CD4-positive, alpha-beta T cell treated with Interleukin-12 subunit alpha and Interleukin-12 subunit beta, for 1 hour (primary cell): ENCODE results near the gene NPAS2.

Experiments used
- DNase-seq: peaks from one replicate; pipeline ENCODE4 v3.0.0-alpha.2; 2020

Gene NPAS2

DNA sequence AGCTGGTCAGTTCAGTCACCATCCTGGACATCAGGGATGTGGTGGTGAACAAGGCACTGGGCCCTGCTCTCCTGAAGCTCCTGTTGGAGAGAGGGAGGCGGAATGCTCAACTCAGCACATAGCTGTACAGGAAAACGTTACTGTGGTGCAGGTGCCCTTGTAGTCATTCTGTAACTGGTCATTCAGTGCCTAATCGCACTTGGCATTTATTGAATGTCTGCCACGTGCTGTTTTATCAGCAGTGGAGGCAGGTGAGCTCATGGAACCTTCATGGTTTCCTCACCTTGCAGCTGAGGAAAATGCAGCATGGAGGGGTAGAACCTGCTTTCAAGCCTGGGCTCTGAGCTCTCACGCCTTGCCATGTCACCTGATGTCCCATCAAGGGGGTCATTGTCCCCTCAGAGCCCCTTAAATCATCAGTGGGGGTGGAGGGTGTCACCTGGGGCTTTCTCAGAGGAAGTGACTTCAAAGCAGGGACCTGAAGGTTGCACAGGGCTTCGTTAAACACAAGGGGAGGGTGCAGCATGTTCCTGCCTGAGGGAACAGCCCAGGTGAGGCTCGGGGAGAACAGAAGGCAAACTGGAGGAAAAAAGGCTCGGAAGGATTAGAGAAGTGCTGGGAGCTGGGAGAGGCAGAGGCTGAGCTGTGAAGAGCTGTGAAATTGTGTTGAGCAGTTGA, 126.1 kb downstream of the NPAS2 start:
- DNase-seq = no peak

DNA sequence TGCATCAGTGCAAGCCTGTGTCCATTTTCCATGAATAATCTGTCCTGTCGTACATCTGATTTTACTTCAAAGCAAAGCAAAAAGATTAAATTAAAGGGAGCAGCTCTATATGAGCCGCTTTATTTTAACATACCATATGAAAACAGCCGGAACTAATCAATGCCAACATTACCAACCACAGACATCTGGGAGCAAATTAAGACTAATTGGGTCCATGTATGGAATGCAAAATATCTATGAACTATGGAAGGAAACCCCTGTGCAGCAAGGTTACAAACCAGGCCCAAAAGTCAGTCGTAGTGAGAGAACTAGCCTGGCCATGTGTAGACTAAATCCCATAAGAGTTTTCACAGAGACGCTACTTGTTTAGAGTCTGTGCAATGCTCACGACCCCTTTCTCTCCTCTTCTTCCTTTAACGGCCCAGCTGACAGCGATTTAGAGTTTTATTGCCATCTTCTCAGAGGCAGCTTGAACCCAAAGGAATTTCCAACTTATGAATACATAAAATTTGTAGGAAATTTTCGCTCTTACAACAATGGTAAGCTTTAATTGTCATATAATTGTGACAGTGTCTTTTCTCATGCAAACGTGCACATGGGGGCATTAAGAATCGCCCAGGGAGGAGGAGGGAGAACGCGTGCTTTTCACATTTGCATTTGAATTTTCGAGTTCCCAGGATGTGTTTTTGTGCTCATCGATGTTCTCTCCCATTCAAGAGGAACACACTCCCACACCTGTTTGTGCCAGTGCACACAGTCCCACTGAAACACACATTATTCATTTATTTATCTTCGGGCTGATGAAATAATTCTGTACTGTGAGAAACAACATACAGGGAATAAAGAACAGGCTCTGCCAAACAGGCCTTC, 129.2 kb downstream of the NPAS2 start:
- no peak for DNase-seq

DNA sequence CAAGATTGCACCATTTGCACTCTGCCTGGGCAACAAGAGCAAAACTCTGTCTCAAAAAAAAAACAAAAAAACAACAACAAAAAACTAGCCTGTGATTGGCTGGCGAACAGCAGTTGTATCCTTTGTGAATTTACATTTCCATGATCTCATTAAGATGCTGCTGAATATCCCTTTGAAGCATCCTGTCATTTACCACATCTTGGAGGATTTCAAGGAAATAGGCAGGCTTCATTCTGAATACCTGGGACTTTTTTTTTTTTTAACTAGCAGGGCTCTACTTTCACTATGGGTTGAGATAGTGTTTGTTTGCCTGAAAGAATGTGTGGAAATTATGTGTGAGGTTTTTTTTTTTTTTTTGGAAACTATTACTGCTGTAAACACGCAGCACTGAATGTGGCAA, 132.6 kb downstream of the NPAS2 start:
- no peak for DNase-seq

DNA sequence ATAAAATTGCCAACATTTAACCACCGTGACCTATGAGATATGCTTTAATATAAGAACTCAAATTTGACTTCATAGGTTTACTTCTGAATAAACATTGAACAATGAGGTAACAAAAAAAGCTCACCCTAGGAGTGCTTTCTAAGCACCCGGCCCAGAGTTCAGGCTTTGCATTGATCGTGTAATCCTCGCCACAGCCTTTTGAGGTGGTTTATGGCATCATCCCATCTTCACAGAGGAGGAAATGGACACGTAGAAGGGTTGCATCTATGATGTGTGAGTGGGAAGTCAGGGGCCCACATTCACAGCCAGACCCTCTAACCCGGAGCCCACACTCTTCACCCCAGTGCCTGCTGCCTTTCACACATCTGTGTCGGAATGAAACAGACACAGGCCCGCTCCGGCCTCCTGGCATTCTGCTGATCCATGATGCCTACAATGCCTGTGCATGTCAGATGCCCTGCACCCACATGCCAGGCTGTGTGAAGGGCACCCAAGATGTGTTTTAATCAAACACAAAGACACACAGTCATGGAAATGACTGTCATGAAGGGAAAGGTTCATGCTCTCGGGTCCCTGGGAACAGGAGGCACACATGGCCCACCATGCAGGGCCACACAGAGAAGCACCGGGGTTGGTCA, 133.6 kb downstream of the NPAS2 start:
- no peak for DNase-seq

DNA sequence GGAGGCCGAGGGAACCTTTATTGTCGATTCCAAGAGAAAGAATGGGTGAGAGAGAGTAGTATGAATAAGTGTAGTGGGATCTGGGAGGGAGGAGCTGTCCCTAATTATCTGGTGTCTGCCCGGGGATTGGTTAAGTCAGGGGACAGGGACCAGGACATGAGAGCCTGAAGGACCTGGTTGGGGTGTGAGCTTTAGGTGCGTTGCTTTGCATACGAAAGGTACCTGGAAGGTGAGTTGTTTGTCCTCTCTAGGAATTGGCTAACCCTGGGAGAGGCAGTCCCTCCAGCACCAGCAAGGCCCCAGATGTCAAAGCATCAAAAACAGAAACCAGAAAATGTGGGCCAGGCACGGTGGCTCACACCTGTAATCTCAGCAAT, 134.1 kb downstream of the NPAS2 start:
- no peak for DNase-seq

DNA sequence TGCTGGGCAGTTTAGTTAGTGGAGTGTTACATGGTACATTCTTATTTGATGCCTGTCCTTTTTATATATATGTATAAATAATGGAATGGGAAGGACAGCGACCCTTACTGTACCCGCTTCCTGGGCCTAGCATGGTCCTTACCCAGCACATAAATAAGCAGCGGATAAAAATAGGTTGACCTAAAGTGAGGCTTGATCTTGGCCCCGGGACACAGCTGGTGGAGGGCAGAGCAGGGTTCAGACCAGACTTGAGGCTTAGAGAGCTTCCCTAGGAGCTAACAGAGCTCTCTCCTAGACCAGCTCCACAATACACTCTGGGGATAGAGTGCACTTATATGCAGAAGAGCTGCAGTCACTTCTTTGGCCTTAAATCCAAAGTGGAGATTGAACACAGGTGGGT, 135.3 kb downstream of the NPAS2 start:
- DNase-seq = no peak

DNA sequence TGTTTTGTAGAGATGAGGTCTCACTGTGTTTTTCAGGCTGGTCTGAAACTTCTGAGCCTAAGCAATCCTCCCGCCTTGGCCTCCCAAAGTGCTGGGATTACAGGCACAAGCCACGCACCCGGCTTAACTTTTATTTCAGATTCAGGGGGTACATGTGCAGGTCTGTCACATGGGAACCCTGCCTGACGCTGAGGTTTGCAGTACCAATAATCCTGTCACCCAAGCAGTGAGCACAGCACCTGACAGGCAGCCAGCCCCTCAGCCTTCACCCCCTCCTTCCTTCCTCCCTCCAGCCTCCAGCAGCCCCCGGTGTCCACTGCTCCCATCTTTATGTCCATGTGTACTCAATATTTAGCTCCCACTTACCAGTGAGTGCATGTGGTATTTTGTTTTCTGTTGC, 136.1 kb downstream of the NPAS2 start:
- no peak for DNase-seq

DNA sequence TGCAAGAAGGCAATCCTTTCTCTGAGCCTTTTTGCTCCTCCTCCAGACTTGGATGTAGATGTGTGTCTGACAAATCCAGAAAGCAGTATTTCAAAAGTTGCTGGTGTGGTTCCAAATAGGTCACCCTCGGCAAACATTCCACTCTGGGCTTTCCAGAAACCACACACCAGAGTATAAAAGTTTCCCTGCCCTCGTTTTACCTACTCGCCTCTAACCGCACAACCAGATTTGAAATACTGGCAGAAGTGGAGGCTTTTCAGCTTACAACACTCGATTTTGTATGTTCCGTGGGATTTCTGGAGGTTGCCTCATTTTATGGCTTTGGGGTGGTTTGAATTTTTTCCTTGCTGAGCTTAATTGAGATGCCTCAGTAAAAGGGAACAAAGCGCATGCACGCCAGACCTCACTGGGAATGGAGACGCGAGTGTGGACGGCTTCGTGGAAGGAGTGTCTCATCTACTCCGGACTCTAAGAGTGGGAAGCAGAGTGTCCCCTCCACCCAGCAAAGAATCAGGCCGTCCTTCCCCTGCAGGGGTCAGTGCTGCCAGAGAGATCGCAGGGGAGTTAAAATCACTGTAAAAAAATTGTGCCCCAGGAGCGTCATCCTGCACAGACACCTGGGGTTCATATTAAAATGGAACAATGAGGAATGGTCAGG, 138.2 kb downstream of the NPAS2 start:
- no peak for DNase-seq

DNA sequence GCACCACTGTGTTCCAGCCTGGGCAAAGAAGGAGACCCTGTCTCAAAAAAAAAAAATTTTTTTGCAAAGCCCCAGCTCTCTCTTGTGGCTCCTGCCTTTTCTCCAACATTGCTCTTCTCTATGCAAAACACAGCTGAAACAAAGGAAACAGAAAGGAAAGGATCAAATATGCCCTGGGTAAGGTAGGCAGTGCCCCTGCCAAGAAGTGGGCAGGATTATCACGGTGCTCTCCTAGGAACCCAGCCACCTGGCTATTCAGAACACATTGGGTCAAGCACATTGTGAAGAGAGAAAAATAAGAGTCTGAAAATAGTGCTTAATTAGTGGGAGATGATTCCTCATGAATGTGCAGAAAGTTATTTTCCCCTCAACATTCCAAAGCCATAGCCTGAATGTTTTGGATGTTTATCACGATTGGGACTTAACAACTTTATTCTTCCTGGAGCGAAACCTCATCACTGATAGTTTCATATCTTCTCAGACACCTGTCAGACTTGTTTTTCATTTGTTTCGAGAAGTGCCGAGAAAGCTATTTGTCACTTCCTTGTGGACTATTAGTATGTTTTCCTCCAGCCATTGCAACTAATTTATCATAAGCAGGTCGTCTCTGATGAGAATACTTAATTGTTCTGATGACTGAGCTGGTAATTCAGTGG, 139.4 kb downstream of the NPAS2 start:
- DNase-seq = no peak

DNA sequence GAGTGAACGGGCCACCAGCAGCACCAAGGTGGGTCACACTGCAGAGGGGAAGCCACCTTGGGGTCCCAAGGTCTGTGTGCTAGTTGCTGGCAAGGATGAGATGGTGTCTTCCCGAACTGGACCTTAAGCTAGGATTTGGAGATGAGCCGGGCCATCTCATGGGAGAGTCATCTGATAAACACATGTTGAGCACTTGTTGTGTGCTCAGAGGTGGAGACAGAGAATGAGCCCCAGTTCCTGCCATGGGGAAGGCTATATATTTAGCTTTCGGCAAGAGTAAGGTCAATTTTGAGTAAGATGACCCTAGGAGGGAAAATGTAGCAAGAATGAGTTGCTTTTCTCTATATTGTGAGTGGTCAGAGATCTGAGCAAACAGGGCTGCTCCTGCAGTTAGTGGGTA, 140.7 kb downstream of the NPAS2 start:
- DNase-seq = no peak

DNA sequence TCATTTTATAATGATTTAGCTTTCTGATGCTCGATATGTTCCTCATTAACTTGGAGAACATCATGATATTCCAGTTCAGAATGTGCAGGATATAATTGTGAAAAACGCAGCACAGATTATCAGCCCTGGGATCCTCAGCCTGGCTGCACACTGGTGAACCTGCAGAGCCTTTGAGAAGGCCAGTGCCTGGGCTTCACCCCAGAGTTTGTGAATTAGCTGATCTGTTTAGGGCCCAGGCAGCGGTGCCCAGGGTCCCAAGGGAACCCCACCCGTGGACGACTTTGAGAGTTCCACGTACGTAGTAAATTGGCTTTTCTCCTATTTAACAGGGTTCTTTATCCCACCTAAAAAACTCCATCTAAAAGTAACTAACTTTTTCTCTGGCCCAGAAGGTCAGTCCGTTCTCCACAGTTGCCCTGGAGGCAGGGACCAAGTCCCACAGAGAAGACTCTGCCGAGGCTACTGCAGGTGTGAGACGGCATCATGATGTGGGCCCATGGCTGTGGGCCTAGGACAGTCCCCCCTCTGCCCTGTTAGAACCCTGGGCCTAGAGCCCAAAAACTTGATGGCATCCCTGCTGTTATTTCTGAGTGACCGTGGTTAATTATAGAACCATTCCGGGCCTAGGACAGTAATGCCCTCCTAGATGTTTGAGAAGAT, 142.6 kb downstream of the NPAS2 start:
- DNase-seq = no peak

DNA sequence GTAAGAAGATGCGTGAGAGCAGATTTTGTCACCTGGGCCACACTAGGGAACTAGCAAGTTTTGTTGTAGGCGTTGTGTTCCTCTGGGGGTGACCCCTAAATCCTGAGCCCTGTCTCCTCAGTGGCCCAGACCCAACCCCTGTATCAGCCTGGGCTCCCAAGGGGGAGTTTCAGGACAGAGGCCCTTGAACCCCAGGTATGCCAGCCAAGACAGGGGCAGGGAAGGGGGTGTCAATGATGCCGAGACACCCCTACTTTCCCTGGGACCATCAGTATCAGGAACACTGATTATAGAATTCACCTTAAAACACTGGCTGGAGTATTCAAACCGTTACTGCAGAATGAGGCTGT, 143.1 kb downstream of the NPAS2 start:
- no peak for DNase-seq

DNA sequence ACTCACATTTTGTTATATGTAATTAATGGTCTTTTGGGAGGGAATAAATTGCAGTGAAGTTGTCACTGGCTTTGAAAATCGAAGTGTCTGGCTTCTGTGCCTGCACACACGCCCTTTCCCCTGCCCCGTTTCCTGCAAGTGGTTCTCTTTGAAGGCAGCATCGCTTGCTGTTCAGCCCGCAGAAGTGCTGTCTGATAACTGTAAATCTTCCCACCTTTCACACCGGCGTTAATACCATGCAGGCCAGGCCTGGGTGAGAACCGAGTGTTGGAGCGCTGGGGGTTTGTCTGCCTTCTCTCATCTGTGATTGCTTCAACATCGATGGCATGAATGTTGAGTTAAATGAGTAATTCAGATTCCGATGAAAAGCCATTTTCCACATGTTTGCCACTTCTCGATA, 144.3 kb downstream of the NPAS2 start:
- no peak for DNase-seq

DNA sequence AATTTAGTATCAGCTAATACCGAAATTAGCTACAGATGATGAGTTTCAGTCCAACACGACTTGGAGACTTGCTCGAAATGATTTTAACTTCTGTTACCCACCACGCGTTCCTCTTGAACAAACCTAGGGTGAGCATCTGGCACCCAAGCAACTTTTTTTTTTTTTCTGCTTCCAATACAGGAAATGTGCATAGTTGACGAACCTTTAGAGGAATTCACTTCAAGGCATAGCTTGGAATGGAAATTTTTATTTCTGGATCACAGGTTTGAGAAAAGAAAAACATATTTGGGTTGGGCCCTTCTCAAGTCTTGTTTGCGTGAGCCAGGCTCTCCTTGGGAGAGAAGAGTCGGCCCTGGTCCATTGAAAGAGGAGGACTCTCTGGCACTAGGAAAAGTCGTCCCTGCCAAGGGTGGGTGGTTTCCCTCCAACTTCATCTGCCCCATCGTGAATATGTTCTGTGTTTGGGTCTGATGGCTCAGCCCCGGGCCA, 144.8 kb downstream of the NPAS2 start:
- no peak for DNase-seq

DNA sequence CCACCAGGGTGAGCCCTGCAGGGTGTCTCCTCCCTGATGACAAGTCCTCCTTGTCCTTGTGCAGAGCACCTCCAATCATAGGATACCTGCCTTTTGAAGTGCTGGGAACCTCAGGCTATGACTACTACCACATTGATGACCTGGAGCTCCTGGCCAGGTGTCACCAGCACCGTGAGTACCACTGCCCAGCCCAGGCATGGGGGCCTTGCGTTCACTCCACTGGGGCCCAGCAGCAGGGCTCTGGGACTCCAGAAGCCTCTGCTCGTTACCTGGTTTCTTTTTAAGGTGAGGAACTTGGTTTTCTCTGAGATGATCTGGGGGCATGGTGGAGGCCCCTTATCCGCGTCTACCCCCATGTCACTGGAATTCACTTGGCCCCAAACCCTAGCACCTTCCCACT, 145.7 kb downstream of the NPAS2 start:
- no peak for DNase-seq

DNA sequence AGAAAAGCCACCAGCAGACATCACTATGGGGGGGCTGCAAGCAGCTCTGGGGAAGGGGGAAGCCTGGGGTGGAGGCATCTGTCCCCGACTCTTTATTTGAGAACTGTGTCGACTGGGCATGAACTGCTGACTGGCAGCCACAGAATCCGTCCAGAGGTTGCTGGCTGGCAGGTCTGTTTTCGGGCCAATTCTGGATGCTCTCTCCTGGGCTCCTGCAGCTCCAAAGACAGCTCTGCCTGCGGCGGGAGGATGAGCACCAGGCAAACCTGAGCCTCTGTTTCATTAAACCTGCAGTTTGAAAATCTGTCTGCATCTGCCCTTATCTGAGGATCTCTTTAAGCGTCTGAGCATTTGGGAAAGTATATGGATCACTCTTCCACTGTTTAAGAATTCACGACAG, 147.8 kb downstream of the NPAS2 start:
- DNase-seq = no peak

DNA sequence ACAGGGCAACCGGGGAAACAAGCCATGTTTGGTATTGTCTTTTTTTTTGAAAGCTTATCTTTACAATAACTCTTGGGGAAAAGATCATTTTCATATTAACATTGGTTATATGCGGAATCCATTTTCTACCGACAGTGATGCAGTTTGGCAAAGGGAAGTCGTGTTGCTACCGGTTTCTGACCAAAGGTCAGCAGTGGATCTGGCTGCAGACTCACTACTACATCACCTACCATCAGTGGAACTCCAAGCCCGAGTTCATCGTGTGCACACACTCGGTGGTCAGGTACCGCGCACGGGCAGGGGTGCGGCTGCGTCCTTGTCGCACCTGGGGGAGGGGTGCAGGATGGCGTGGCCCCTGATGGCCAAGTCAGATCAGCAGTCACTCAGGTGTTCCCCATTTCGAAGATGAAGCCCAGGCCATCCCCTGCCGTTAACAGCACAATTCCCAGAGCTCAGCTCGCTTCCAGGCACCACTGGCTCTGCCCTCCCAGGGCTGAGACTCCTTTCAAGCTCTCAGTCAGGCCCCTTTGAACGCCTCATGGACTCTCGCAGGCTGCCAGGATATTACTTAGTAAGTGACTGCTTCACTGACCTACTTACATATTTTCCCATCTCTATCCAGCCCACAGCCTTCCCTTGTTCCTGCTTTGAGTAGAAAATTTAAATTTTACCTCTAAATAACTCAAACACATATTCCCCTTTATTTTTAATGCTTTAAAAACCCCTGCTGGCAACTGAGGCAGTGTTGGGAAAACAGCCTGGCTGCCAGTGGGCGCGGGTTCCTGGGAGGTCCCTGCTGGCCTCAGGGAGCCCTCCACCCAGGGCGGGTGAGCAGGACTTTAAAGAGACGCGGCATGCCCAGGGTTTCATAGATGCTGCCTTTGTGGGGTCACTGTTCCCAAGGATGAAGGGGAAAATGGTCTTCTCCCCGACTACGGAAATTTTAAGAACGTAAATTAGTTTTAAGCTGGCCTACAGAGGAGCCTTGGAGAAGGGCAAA, 148.5 kb downstream of the NPAS2 start:
- no peak for DNase-seq

DNA sequence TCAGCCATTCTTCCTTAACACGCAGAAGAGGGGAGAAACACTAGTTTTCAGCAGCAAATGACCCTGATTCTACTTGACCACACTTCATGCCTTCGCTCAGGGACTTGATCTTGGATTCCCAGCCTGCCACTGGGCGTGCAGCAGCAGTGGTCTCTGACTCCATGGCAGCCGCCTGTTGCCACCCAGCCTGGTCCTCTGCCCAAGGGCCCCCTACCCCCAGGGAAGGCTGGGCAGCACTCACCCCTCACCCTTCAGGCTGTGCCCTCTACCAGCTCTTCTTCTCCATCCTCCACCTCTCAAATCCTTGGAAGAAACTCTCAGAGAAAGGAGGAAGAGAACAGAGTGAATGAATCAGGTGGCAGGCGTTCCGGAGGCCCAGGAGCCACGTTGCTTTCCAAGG, 150.1 kb downstream of the NPAS2 start:
- DNase-seq = no peak

DNA sequence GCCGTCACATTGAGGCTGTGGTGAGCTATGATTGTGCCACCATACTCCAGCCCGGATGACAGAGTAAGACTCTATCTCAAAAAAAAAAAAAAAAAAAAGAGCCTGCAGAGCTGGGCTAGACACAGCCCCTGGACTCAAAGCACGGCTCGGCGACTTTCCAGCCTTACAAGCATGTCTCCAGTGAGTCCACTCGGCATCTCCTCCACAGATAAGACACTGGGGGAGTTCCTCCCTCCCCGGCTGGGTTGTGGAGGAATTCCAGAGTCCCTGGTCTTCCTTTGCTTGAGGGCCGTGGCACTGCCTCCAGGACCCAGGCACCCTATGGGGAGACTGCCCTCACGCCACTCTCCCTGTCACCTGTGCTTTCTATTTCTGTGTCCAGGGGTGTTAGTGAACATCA, 151.3 kb downstream of the NPAS2 start:
- no peak for DNase-seq

DNA sequence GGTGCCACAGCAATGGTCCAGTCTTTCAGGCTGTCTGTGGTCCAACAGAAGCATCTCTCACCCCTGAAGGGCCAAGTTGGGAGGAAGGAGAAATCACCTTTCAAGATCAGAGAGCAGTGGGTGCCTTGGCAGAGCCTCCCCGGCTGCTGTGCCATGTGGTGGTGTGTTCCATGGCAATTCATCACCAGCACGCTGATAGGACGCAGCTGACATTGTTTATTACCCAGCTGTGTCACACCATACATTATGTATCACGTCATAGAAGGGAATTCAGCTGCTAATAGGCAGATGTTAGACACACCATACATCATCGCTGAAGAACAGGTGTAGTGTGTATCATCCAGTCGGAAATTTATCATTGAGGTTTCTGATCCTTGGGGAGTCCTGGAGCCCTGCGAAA, 152.5 kb downstream of the NPAS2 start:
- DNase-seq = no peak
